Fibroblast of pulmonary artery (primary cell): Measurements from ENCODE around the gene PCDHGA6.
"Not testable (repeated sequence)": the region's sequence is repeated elsewhere in the genome, so short reads cannot be mapped to it uniquely, and the experiment has no call there.

Experiments used
- DNase-seq: peaks from one replicate; pipeline ENCODE4 v3.0.0-alpha.2; 2010; ENCODE audit warnings: low read depth
- H3K4me3 ChIP-seq: replicated peaks from 2 replicates; pipeline ENCODE4 v1.5.1; 2011; ENCODE audit warnings: low read depth, mild to moderate bottlenecking, control low read depth, low read length, moderate library complexity
- CTCF ChIP-seq: IDR thresholded peaks from 2 replicates; pipeline ENCODE4 v1.5.1; 2011; ENCODE audit warnings: mild to moderate bottlenecking, control low read depth, low read length, inconsistent platforms; ENCODE audit errors: missing control alignments

Gene PCDHGA6

GRCh38 chr5:141374627-141375026 is 936 bp downstream of the PCDHGA6 start:
- no peak for TF ChIP-seq CTCF
- no peak for DNase-seq
- peak overlapping the region; percentile 57 for H3K4me3 ChIP-seq

GRCh38 chr5:141375444-141376155 is 1.9 kb downstream of the PCDHGA6 start:
- DNase-seq, H3K4me3 ChIP-seq: not testable (repeated sequence)

- TF ChIP-seq CTCF: peak; percentile 64
- DNase-seq: peak; percentile 70
- H3K4me3 ChIP-seq: peak within 1 kb of the TSS; percentile 57
Measured at GRCh38 chr5:141382469-141383294, 9.0 kb downstream of the PCDHGA6 start, which contains the start of gene PCDHGA7. Gene PCDHGA7, plus strand, starts transcription at chr5:141382742. Its CDS starts 158 bp downstream, at chr5:141382900.

- DNase-seq: no peak
- peak overlapping the region; percentile 57 for H3K4me3 ChIP-seq
- no peak for TF ChIP-seq CTCF
Measured at GRCh38 chr5:141383345-141383744, 9.7 kb downstream of the PCDHGA6 start.

DNA sequence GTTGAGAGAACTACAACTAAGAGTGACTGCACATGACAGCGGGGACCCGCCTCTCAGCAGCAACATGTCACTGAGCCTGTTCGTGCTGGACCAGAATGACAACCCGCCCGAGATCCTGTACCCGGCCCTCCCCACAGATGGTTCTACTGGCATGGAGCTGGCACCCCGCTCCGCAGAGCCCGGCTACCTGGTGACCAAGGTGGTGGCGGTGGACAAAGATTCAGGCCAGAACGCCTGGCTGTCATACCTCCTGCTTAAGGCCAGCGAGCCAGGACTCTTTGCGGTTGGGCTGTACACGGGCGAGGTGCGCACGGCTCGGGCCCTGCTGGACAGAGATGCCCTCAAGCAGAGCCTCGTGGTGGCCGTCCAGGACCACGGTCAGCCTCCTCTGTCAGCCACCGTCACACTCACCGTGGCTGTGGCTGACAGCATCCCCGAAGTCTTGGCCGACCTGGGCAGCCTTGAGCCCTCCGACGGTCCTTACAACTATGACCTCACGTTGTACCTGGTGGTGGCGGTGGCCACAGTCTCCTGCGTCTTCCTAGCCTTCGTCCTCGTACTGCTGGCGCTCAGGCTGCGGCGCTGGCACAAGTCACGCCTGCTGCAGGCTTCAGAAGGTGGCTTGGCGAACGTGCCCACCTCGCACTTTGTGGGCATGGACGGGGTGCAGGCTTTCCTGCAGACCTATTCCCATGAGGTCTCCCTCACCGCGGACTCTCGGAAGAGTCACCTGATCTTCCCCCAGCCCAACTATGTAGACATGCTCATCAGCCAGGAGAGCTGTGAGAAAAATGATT is 11.0 kb downstream of the PCDHGA6 start:
- DNase-seq: no peak
- TF ChIP-seq CTCF: no peak
- no peak overlapping the region for H3K4me3 ChIP-seq

- peak within 1 kb of the TSS; percentile 57 for H3K4me3 ChIP-seq
Measured at GRCh38 chr5:141387557-141388311, 14.0 kb downstream of the PCDHGA6 start, which contains the start of gene PCDHGB4. Gene PCDHGB4, plus strand, starts transcription at chr5:141387698. Its CDS starts 187 bp downstream, at chr5:141387885.

More at GRCh38 chr5:141387557-141388311, 14.0 kb downstream of the PCDHGA6 start, which contains the start of gene PCDHGB4:
- peak; percentile 59 for TF ChIP-seq CTCF
- peak; percentile 74 for DNase-seq
